Keratinocyte (primary cell): ENCODE data around the gene ESR2.

ENCODE experiments used
- EZH2 ChIP-seq: IDR thresholded peaks from one replicate; pipeline ENCODE4 v1.6.1; 2012; ENCODE audit warnings: inconsistent platforms, mild to moderate bottlenecking, low read length, moderate library complexity
- TF ChIP-seq, protein P1 (sequence below), 3 experiments: IDR thresholded peaks in 1 of 3; conservative IDR thresholded peaks in 1 of 3; optimal IDR thresholded peaks in 1 of 3; 2 replicates in 2 of 3; 3 replicates in 1 of 3; pipeline versions ENCODE3 to v1.5.1; 2011; ENCODE audit warnings: low read length in 3 of 3, mild to moderate bottlenecking in 3 of 3, moderate library complexity in 2 of 3, control low read depth in 1 of 3, inconsistent platforms in 1 of 3; ENCODE audit not compliant: insufficient read depth in 2 of 3; ENCODE audit errors: extremely low read depth in 1 of 3

DNA sequence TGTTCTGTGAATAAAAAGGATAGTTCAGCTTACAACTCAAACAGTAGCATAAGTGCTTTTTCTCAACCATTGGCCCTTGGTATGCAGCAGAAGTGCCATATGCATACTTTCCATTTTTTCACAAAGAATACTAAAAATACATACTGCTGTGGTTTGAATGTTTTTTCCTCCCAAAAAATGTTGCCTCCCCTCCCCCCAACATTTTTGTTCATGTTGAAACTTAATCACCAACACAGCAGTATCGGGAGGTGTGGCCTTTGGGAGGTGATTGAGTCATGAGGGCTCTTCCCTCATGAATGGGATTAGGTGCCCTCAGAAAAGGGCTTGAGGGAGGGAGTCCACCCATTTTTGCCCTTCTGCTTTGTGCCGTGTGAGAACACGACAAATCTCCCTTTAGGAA is 198.6 kb downstream of the ESR2 start:
- TF ChIP-seq EZH2, result no peak
- TF ChIP-seq, protein P1, sequence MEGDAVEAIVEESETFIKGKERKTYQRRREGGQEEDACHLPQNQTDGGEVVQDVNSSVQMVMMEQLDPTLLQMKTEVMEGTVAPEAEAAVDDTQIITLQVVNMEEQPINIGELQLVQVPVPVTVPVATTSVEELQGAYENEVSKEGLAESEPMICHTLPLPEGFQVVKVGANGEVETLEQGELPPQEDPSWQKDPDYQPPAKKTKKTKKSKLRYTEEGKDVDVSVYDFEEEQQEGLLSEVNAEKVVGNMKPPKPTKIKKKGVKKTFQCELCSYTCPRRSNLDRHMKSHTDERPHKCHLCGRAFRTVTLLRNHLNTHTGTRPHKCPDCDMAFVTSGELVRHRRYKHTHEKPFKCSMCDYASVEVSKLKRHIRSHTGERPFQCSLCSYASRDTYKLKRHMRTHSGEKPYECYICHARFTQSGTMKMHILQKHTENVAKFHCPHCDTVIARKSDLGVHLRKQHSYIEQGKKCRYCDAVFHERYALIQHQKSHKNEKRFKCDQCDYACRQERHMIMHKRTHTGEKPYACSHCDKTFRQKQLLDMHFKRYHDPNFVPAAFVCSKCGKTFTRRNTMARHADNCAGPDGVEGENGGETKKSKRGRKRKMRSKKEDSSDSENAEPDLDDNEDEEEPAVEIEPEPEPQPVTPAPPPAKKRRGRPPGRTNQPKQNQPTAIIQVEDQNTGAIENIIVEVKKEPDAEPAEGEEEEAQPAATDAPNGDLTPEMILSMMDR (optimal IDR thresholded peaks at IDR 0.05 in 1 of 3, IDR thresholded peaks at IDR 0.05 in 1 of 3, conservative IDR thresholded peaks at IDR 0.05 in 1 of 3; ENCODE audit: extremely low read depth in 1 of 3, insufficient read depth in 2 of 3, low read length in 3 of 3), result no peak
